PFSK-1 (cell line): Measurements from ENCODE around the gene RALGAPA2.

ENCODE experiments used
- FOXP2 ChIP-seq: optimal IDR thresholded peaks from 2 replicates; pipeline ENCODE3; 2011; ENCODE audit warnings: borderline replicate concordance, control low read depth, inconsistent platforms; ENCODE audit not compliant: insufficient read depth; ENCODE audit errors: extremely low read length, extremely low read depth
- POLR2AphosphoS5 ChIP-seq: IDR thresholded peaks from 2 replicates; pipeline ENCODE4 v1.6.1; 2012; ENCODE audit warnings: low read depth, mild to moderate bottlenecking, control low read depth, low read length, moderate library complexity
- REST ChIP-seq, 2 experiments: IDR thresholded peaks; 2 replicates each; pipeline versions ENCODE4 v1.6.1 to v1.8.0; 2011 to 2012; ENCODE audit warnings: low read depth in 2 of 2, low read length in 2 of 2, control low read depth in 1 of 2, inconsistent platforms in 1 of 2, mild to moderate bottlenecking in 1 of 2, moderate library complexity in 1 of 2; ENCODE audit not compliant: insufficient read depth in 1 of 2
- SIN3A ChIP-seq: IDR thresholded peaks from 2 replicates; pipeline ENCODE4 v1.6.1; 2012; ENCODE audit warnings: mild to moderate bottlenecking, low read length, moderate library complexity, borderline replicate concordance; ENCODE audit not compliant: insufficient read depth
- TAF1 ChIP-seq: IDR thresholded peaks from 2 replicates; pipeline ENCODE4 v1.6.1; 2012; ENCODE audit warnings: low read length, control low read depth, borderline replicate concordance; ENCODE audit not compliant: insufficient read depth

GRCh38 chr20:20573797-20574196, 138.6 kb downstream of the RALGAPA2 start:
- TF ChIP-seq REST (IDR thresholded peaks at IDR 0.05; ENCODE audit: insufficient read depth in 1 of 2, low read depth in 2 of 2, low read length in 2 of 2) (no peak), SIN3A (no peak), TAF1 (no peak), POLR2AphosphoS5 (no peak), FOXP2 (no peak)
